OCI-LY3 (cell line): Measurements from ENCODE around the gene RFX3.

Experiments used
- CTCF ChIP-seq: fragments of 200-600, 300-600 bp; sonication (generic); IDR thresholded peaks from 2 replicates; pipeline ENCODE4 v1.5.1; 2014; ENCODE audit warnings: antibody characterized with exemption, low read length, low read depth
- EZH2phosphoT487 ChIP-seq: fragments of 200-600 bp; shearing (Covaris generic); IDR thresholded peaks from 2 replicates; pipeline ENCODE4 v1.6.1; 2018; ENCODE audit warnings: antibody characterized with exemption, mixed run types, low read depth

- no peak for TF ChIP-seq EZH2phosphoT487
- no peak for TF ChIP-seq CTCF
Observed at GRCh38 chr9:3181049-3181953, 344.5 kb downstream of the RFX3 start.
